Right lobe of liver (tissue), 4 donors: Measurements from ENCODE around the gene CRTC1.

Source experiments
- CTCF ChIP-seq, 4 donors: fragments of 200-600 bp in 3 of 4; fragments of 450-650 bp in 1 of 4; IDR thresholded peaks; one replicate each; pipeline versions ENCODE4 v1.5.1 to v1.8.0; 2016 to 2022; ENCODE audit warnings: antibody characterized with exemption in 4 of 4, mild to moderate bottlenecking in 2 of 4
- POLR2A ChIP-seq: fragments of 450-650 bp; IDR thresholded peaks from one replicate; pipeline ENCODE4 v1.6.1; 2017; ENCODE audit warnings: antibody characterized with exemption, mild to moderate bottlenecking
- donor health status: DM: no; HTN: no; CAD: no.
- donor health status: DM: no; HTN: no; CAD: no.
- donor health status: DM: no; HTN: yes; CAD: no.

- TF ChIP-seq CTCF (IDR thresholded peaks at IDR 0.05): no peak
- TF ChIP-seq POLR2A: no peak
These were observed 46.6 kb downstream of the CRTC1 start for GRCh38 chr19:18729933-18730530.
